GM12878 (cell line): ENCODE results near the gene BTBD10. TPM values are rescaled to one million over a fixed set of nuclear protein-coding genes. Genes with fewer than 3 reads are reported as not detected.

Source experiments
- ATAC-seq: fragments of 200-7000 bp; cut with Tn5 transposase; 3 replicates; pipeline ENCODE4 v1.9.1; 2020; ENCODE audit warnings: mild to moderate bottlenecking, moderate library complexity
- BruUV-seq: library from RNA; stranded (reverse); fragments of 400-500 nt; replicated peaks from 2 replicates; lab custom pipeline; 2021; lab: Mats Ljungman, UMichigan
- CTCF ChIA-PET: fragments of 300-600 bp; sonication (Branson Sonifier 250); formaldehyde crosslinking; extraction: SDS; loops from one replicate; lab custom pipeline; 2021; ENCODE audit warnings: inconsistent platforms; lab: Yijun Ruan, JAX
- POLR2A ChIA-PET: fragments of 350-600 bp; formaldehyde crosslinking; extraction: SDS; loops from one replicate; lab custom pipeline; 2021; ENCODE audit warnings: inconsistent platforms; lab: Charles Lee
- RAD21 ChIA-PET: fragments of 300-600 bp; sonication (Branson Sonifier 250); formaldehyde crosslinking; loops from one replicate; lab custom pipeline; 2023; ENCODE audit warnings: antibody characterized with exemption; ENCODE audit not compliant: unreplicated experiment; lab: Charles Lee
- SMC1A ChIA-PET: fragments of 300-600 bp; sonication (Branson Sonifier 250); formaldehyde crosslinking; loops from one replicate; lab custom pipeline; 2023; ENCODE audit not compliant: unreplicated experiment, uncharacterized antibody; lab: Charles Lee
- DNase-seq: peaks from one replicate; pipeline ENCODE4 v3.0.0-alpha.2; 2011; ENCODE audit warnings: low read depth, low spot score
- FAIRE-seq: peaks from 3 replicates; lab custom pipeline; 2011; peaks lifted over from hg19 to GRCh38; lab: Jason Lieb, UNC
- H2AFZ ChIP-seq: 2 replicates; pipeline ENCODE4 v1.6.0; 2011; ENCODE audit warnings: low read depth, low read length, control low read depth; ENCODE audit not compliant: control insufficient read depth
- H3K27ac ChIP-seq: 2 replicates; pipeline ENCODE4 v1.5.1; 2011; ENCODE audit warnings: control low read depth; ENCODE audit not compliant: control insufficient read depth, insufficient read depth
- H3K27me3 ChIP-seq, 2 experiments: replicated peaks in 1 of 2; 2 replicates each; pipeline versions ENCODE4 v1.6.0 to v1.6.1; 2011; ENCODE audit warnings: low read length in 1 of 2; ENCODE audit not compliant: control insufficient read depth in 2 of 2, insufficient read depth in 2 of 2
- H3K36me3 ChIP-seq, 2 experiments: 2 replicates each; pipeline ENCODE4 v1.5.1; 2011; ENCODE audit warnings: low read length in 1 of 2; ENCODE audit not compliant: control insufficient read depth in 2 of 2, insufficient read depth in 2 of 2
- H3K4me1 ChIP-seq: 2 replicates; pipeline ENCODE4 v1.6.1; 2011; ENCODE audit warnings: mild to moderate bottlenecking, low read length, moderate library complexity, mixed read lengths; ENCODE audit not compliant: control insufficient read depth, insufficient read depth
- H3K4me2 ChIP-seq: 2 replicates; pipeline ENCODE4 v1.6.0; 2011; ENCODE audit warnings: control low read depth; ENCODE audit not compliant: control insufficient read depth, insufficient read depth
- H3K4me3 ChIP-seq: fragments of 200-600 bp; sonication (generic); 2 replicates; pipeline ENCODE4 v1.5.1; 2016
- H3K79me2 ChIP-seq: 2 replicates; pipeline ENCODE4 v1.6.0; 2011; ENCODE audit warnings: low read length; ENCODE audit not compliant: control insufficient read depth, insufficient read depth
- H3K9ac ChIP-seq: 2 replicates; pipeline ENCODE4 v1.8.0; 2011; ENCODE audit warnings: low read length, control low read depth, mixed read lengths; ENCODE audit not compliant: control insufficient read depth, insufficient read depth
- H3K9me3 ChIP-seq: replicated peaks from 3 replicates; pipeline ENCODE4 v1.5.1; 2011; ENCODE audit warnings: mild to moderate bottlenecking, low read length; ENCODE audit not compliant: control insufficient read depth, insufficient read depth
- H4K20me1 ChIP-seq: 2 replicates; pipeline ENCODE4 v1.6.0; 2011; ENCODE audit not compliant: control insufficient read depth, insufficient read depth
- BMI1 ChIP-seq: fragments of 450-650 bp; IDR thresholded peaks from 2 replicates; pipeline ENCODE4 v1.6.1; 2016; ENCODE audit warnings: mild to moderate bottlenecking, moderate library complexity, borderline replicate concordance
- CBX3 ChIP-seq: fragments of 200-600 bp; sonication (generic); IDR thresholded peaks from 2 replicates; pipeline ENCODE4 v1.6.1; 2016; ENCODE audit warnings: low read depth, borderline replicate concordance
- E2F4 ChIP-seq: IDR thresholded peaks from 2 replicates; pipeline ENCODE4 v1.6.1; 2012; ENCODE audit warnings: low read depth, low read length, improper control_type of control experiment
- EP300 ChIP-seq, 2 experiments: fragments of 150-350 bp in 1 of 2; IDR thresholded peaks; 2 replicates each; pipeline ENCODE4 v1.6.1; 2011 to 2012; ENCODE audit warnings: low read depth in 2 of 2, low read length in 2 of 2, borderline replicate concordance in 1 of 2, improper control_type of control experiment in 1 of 2, inconsistent platforms in 1 of 2; ENCODE audit not compliant: control insufficient read depth in 1 of 2
- FOXK2 ChIP-seq: fragments of 450-650 bp; IDR thresholded peaks from 2 replicates; pipeline ENCODE4 v1.6.1; 2017; ENCODE audit warnings: mild to moderate bottlenecking, moderate library complexity
- GATAD2B ChIP-seq: fragments of 450-650 bp; conservative IDR thresholded peaks from 2 replicates; pipeline ENCODE4 v1.6.1; 2017; ENCODE audit warnings: low read depth, mild to moderate bottlenecking, moderate library complexity
- IRF3 ChIP-seq: fragments of 450-650 bp; IDR thresholded peaks from 2 replicates; pipeline ENCODE4 v1.6.1; 2014; ENCODE audit warnings: mild to moderate bottlenecking
- JUND ChIP-seq: IDR thresholded peaks from 2 replicates; pipeline ENCODE4 v1.6.1; 2012; ENCODE audit warnings: low read depth, mild to moderate bottlenecking, low read length, improper control_type of control experiment, moderate library complexity
- KLF5 ChIP-seq: fragments of 450-650 bp; IDR thresholded peaks from 2 replicates; pipeline ENCODE4 v1.6.1; 2014; ENCODE audit warnings: mild to moderate bottlenecking; ENCODE audit not compliant: partially characterized antibody
- NFYA ChIP-seq: IDR thresholded peaks from 2 replicates; pipeline ENCODE4 v1.6.1; 2011; ENCODE audit warnings: low read depth, mild to moderate bottlenecking, low read length, improper control_type of control experiment, borderline replicate concordance
- PKNOX1 ChIP-seq: fragments of 450-650 bp; IDR thresholded peaks from 2 replicates; pipeline ENCODE4 v1.6.1; 2016; ENCODE audit warnings: mild to moderate bottlenecking
- RAD21 ChIP-seq: IDR thresholded peaks from 2 replicates; pipeline ENCODE4 v1.6.1; 2011; ENCODE audit warnings: mild to moderate bottlenecking, low read depth, low read length, moderate library complexity; ENCODE audit not compliant: insufficient read depth
- ZNF592 ChIP-seq: fragments of 450-650 bp; IDR thresholded peaks from 2 replicates; pipeline ENCODE4 v1.6.1; 2017; ENCODE audit warnings: mild to moderate bottlenecking, moderate library complexity
- ZSCAN29 ChIP-seq: fragments of 450-650 bp; IDR thresholded peaks from 2 replicates; pipeline ENCODE4 v1.6.1; 2017; ENCODE audit warnings: mild to moderate bottlenecking, moderate library complexity
- WGBS: methylation state at CpG from one replicate; pipeline ENCODE4 v1.1.6; 2016; ENCODE audit warnings: low lambda C conversion rate; ENCODE audit not compliant: insufficient replicate concordance, insufficient coverage; ENCODE audit errors: missing lambda C conversion rate; 5-methylcytosine and 5-hydroxymethylcytosine counted together
- in situ Hi-C: fragments of 300-500 bp; cut with MboI; formaldehyde crosslinking; loops from 9 replicates; pipeline ENCODE4 v1.14.3; 2018; ENCODE audit warnings: mixed read lengths
- intact Hi-C: fragments of 100-400 bp; cut with micrococcal nuclease; formaldehyde crosslinking; loops from one replicate; pipeline ENCODE4 v1.14.2; 2022; ENCODE audit not compliant: unreplicated experiment
- polyA plus RNA-seq, 11 experiments: library from polyadenylated mRNA; depleted of rRNA in 4 of 11; unstranded in 6 of 11; stranded (reverse) in 5 of 11; fragments of >200 nt; fragmentation: Nextera tagmentation in 4 of 11; fragmentation: Illumina TruSeq in 1 of 11; extraction: Ambion mirVana in 4 of 11; extraction: Trizol in 1 of 11; gene quantifications; 1 replicate in 1 of 11; 2 replicates in 10 of 11; pipeline versions ENCODE4 v1.2.1 to v1.2.3, GENCODE V29; 2011 to 2016; ENCODE audit warnings: inconsistent platforms in 2 of 11, missing spikeins in 2 of 11, low read depth in 1 of 11
- total RNA-seq, 4 experiments: library from RNA; depleted of rRNA in 3 of 4; stranded (reverse); fragments of >200 nt in 3 of 4; fragmentation: Illumina TruSeq in 1 of 4; extraction: Trizol in 1 of 4; gene quantifications; 2 replicates each; pipeline versions ENCODE4 v1.2.1 to v1.2.3, GENCODE V29; 2013 to 2021
- TF ChIP-seq, protein P1 (sequence below): IDR thresholded peaks from 2 replicates; pipeline ENCODE4 v1.6.1; 2011; ENCODE audit warnings: low read depth, low read length, improper control_type of control experiment, borderline replicate concordance

The BTBD10 gene
- total and polyA plus RNA-seq, 10 of the 15 experiments (the other 5 are each of a cell fraction or from before 2014, with no cell fraction given) = 20.8 to 38.8 (median 26.9) TPM

GRCh38 chr11:13378316-13378715, 84.7 kb downstream of the BTBD10 start:
- intact Hi-C loops = no loop called here
- FAIRE-seq = no peak
- Histone ChIP-seq H3K4me3 (no peak overlapping the region), H3K36me3 (peaks cover 20 to 42% of the 10 kb centered on the region in 2 experiments), H3K9me3 (no peaks in the 10 kb centered on the region), H3K27me3 (no peaks in the 10 kb centered on the region), H2AFZ (no peak overlapping the region), H3K4me1 (no peaks in the 10 kb centered on the region), H4K20me1 (no peaks in the 10 kb centered on the region), H3K9ac (no peak overlapping the region), H3K27ac (no peak overlapping the region), H3K4me2 (no peak overlapping the region), H3K79me2 (no peaks in the 10 kb centered on the region)
- 100% methylated on average over 2 of the region's 2 CpGs for WGBS
- ChIA-PET SMC1A (interaction anchor here (0.6 kb wide), 1 partner anchor 729 kb away, joined by 3 read pairs; no protein-coding TSS in a partner anchor), POLR2A (no interaction called here), CTCF (interaction anchor here (0.9 to 1.3 kb wide), 3 partner anchors 9 to 136 kb away, joined by 3 to 6 read pairs (median 6); no protein-coding TSS in a partner anchor), RAD21 (no interaction called here)
- ATAC-seq = no peak
- no TSS peak for BruUV-seq
- in situ Hi-C loops = no loop called here
- DNase-seq = no peak
- no peak for TF ChIP-seq ZNF592
- TF ChIP-seq, protein P1, sequence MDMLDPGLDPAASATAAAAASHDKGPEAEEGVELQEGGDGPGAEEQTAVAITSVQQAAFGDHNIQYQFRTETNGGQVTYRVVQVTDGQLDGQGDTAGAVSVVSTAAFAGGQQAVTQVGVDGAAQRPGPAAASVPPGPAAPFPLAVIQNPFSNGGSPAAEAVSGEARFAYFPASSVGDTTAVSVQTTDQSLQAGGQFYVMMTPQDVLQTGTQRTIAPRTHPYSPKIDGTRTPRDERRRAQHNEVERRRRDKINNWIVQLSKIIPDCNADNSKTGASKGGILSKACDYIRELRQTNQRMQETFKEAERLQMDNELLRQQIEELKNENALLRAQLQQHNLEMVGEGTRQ = no peak
- no peak for TF ChIP-seq EP300 (IDR thresholded peaks at IDR 0.05; ENCODE audit: borderline replicate concordance in 1 of 2, control insufficient read depth in 1 of 2, low read depth in 2 of 2, low read length in 2 of 2)
- TF ChIP-seq BMI1 = no peak
- no peak for TF ChIP-seq GATAD2B
- no peak for TF ChIP-seq ZSCAN29
- no peak for TF ChIP-seq E2F4
- no peak for TF ChIP-seq IRF3
- no peak for TF ChIP-seq FOXK2
- TF ChIP-seq JUND = no peak
- no peak for TF ChIP-seq PKNOX1
- no peak for TF ChIP-seq CBX3
- TF ChIP-seq NFYA = no peak
- no peak for TF ChIP-seq KLF5
- no peak for TF ChIP-seq RAD21
